HepG2 (cell line): Measurements from ENCODE around the gene TMBIM1. TPM values are rescaled to one million over a fixed set of nuclear protein-coding genes. Genes with fewer than 3 reads are reported as not detected.

ENCODE experiments used
- ATAC-seq: fragments of 200-7000 bp; cut with Tn5 transposase; 3 replicates; pipeline ENCODE4 v1.9.1; 2020; ENCODE audit warnings: mild to moderate bottlenecking, moderate library complexity
- BruUV-seq: library from RNA; stranded (reverse); fragments of 400-500 nt; replicated peaks from 2 replicates; lab custom pipeline; 2021; lab: Mats Ljungman, UMichigan
- CTCF ChIA-PET: fragments of 300-600 bp; formaldehyde crosslinking; extraction: SDS; loops from one replicate; lab custom pipeline; 2021; ENCODE audit warnings: low total read pairs, inconsistent platforms, low intra/inter-chr PET ratio; lab: Yijun Ruan, JAX
- POLR2A ChIA-PET: fragments of 350-600 bp; sonication (Branson Sonifier 250); formaldehyde crosslinking; loops from one replicate; lab custom pipeline; 2020; ENCODE audit warnings: antibody characterized with exemption, inconsistent platforms; lab: Yijun Ruan, JAX
- DNase-seq: peaks from one replicate; pipeline ENCODE4 v3.0.0-alpha.2; 2015; ENCODE audit warnings: low spot score
- FAIRE-seq: peaks from 3 replicates; lab custom pipeline; 2011; peaks lifted over from hg19 to GRCh38; lab: Jason Lieb, UNC
- H2AFZ ChIP-seq: one replicate; pipeline ENCODE4 v1.6.1; 2011; ENCODE audit warnings: low read length, inconsistent platforms
- H3K27ac ChIP-seq: fragments of 300-600 bp; 3 replicates; pipeline ENCODE4 v1.8.0; 2011; ENCODE audit warnings: mixed run types, mild to moderate bottlenecking, mixed read lengths, low read length, inconsistent platforms; ENCODE audit not compliant: insufficient read depth; ENCODE audit errors: extremely low read length
- H3K27me3 ChIP-seq, 2 experiments: fragments of 200-600 bp in 1 of 2; 2 replicates in 1 of 2; 3 replicates in 1 of 2; pipeline versions ENCODE4 v1.6.0 to v1.8.0; 2011; ENCODE audit warnings: low read length in 2 of 2, mild to moderate bottlenecking in 2 of 2, moderate library complexity in 2 of 2, inconsistent platforms in 1 of 2; ENCODE audit not compliant: insufficient read depth in 2 of 2, control insufficient read depth in 1 of 2
- H3K36me3 ChIP-seq, 2 experiments: fragments of 200-600 bp in 1 of 2; replicated peaks in 1 of 2; 2 replicates in 1 of 2; 3 replicates in 1 of 2; pipeline versions ENCODE4 v1.5.1 to v1.8.0; 2011; ENCODE audit warnings: low read length in 2 of 2, inconsistent platforms in 1 of 2; ENCODE audit not compliant: insufficient read depth in 2 of 2, control insufficient read depth in 1 of 2
- H3K4me1 ChIP-seq: 2 replicates; pipeline ENCODE4 v1.5.1; 2012; ENCODE audit warnings: low read length, inconsistent platforms; ENCODE audit not compliant: insufficient read depth
- H3K4me2 ChIP-seq: 2 replicates; pipeline ENCODE4 v1.6.0; 2011; ENCODE audit warnings: low read depth, low read length, inconsistent platforms
- H3K4me3 ChIP-seq, 3 experiments: fragments of 200-600 bp in 1 of 3; sonication (generic), shearing (Covaris generic) in 1 of 3; replicated peaks in 1 of 3; 2 replicates each; pipeline ENCODE4 v1.5.1; 2011 to 2016; ENCODE audit warnings: low read length in 3 of 3, inconsistent platforms in 2 of 3, low read depth in 2 of 3, mild to moderate bottlenecking in 2 of 3, control low read depth in 1 of 3, mixed read lengths in 1 of 3; ENCODE audit not compliant: insufficient read depth in 1 of 3
- H3K79me2 ChIP-seq: one replicate; pipeline ENCODE4 v1.6.1; 2011; ENCODE audit warnings: low read length, inconsistent platforms; ENCODE audit not compliant: insufficient read depth
- H3K9ac ChIP-seq: 2 replicates; pipeline ENCODE4 v1.6.0; 2011; ENCODE audit warnings: mild to moderate bottlenecking, low read depth, low read length, inconsistent platforms; ENCODE audit not compliant: insufficient read depth
- H3K9me3 ChIP-seq: 2 replicates; pipeline ENCODE4 v1.5.1; 2012; ENCODE audit warnings: mild to moderate bottlenecking, low read length
- H4K20me1 ChIP-seq: 2 replicates; pipeline ENCODE4 v1.6.0; 2011; ENCODE audit warnings: inconsistent platforms, mild to moderate bottlenecking, low read length, moderate library complexity; ENCODE audit not compliant: insufficient read depth
- DZIP1 ChIP-seq: sonication (generic); formaldehyde crosslinking; IDR thresholded peaks from 2 replicates; pipeline ENCODE4 v1.5.0; 2020; ENCODE audit warnings: mild to moderate bottlenecking, missing genetic modification reagents
- GTF3A ChIP-seq: sonication (generic); formaldehyde crosslinking; conservative IDR thresholded peaks from 2 replicates; pipeline ENCODE4 v1.4.0; 2020; ENCODE audit warnings: mild to moderate bottlenecking, missing genetic modification reagents
- HNF1A ChIP-seq, 2 experiments: sonication (generic) in 1 of 2; formaldehyde crosslinking in 1 of 2; IDR thresholded peaks; 2 replicates each; pipeline versions ENCODE4 v1.4.0 to v1.6.1; 2016 to 2020; ENCODE audit warnings: borderline replicate concordance in 1 of 2, low read depth in 1 of 2, mild to moderate bottlenecking in 1 of 2, missing genetic modification reagents in 1 of 2
- JARID2 ChIP-seq: sonication (generic); formaldehyde crosslinking; IDR thresholded peaks from 2 replicates; pipeline ENCODE4 v1.8.1; 2023; ENCODE audit warnings: missing genetic modification reagents, inconsistent platforms; ENCODE audit not compliant: insufficient replicate concordance
- KLF16 ChIP-seq, 2 experiments: sonication (generic) in 1 of 2; formaldehyde crosslinking in 1 of 2; IDR thresholded peaks; 2 replicates each; pipeline versions ENCODE4 v1.6.1 to v1.8.0; 2016 to 2023; ENCODE audit warnings: missing genetic modification reagents in 2 of 2, missing compliant biosample characterization in 1 of 2
- POLR2A ChIP-seq, 2 experiments: IDR thresholded peaks; 2 replicates each; pipeline ENCODE4 v1.6.1; 2011; ENCODE audit warnings: low read depth in 2 of 2, low read length in 2 of 2, mild to moderate bottlenecking in 1 of 2, moderate library complexity in 1 of 2; ENCODE audit not compliant: insufficient read depth in 1 of 2
- SRF ChIP-seq: IDR thresholded peaks from 2 replicates; pipeline ENCODE4 v1.6.1; 2011; ENCODE audit warnings: mild to moderate bottlenecking, low read depth, low read length, moderate library complexity
- ZNF383 ChIP-seq: sonication (generic); formaldehyde crosslinking; IDR thresholded peaks from 2 replicates; pipeline ENCODE4 v1.4.0; 2020; ENCODE audit warnings: missing genetic modification reagents, mild to moderate bottlenecking, borderline replicate concordance
- ZNF629 ChIP-seq: sonication (generic); formaldehyde crosslinking; conservative IDR thresholded peaks from 2 replicates; pipeline ENCODE4 v1.5.0; 2020; ENCODE audit warnings: missing genetic modification reagents
- ZSCAN22 ChIP-seq: sonication (generic); formaldehyde crosslinking; IDR thresholded peaks from 2 replicates; pipeline ENCODE4 v1.4.0; 2020; ENCODE audit warnings: mild to moderate bottlenecking, missing genetic modification reagents
- WGBS: methylation state at CpG from one replicate; pipeline ENCODE4 v1.1.6; 2017; ENCODE audit warnings: low lambda C conversion rate; 5-methylcytosine and 5-hydroxymethylcytosine counted together
- in situ Hi-C: cut with HindIII; loops from 2 replicates; pipeline ENCODE4 v1.10.0; 2017; ENCODE audit warnings: low pct_unique_long_range_greater_than_20kb; ENCODE audit not compliant: extremely low pct_ligation_motif_present
- intact Hi-C: fragments of 100-400 bp; cut with micrococcal nuclease; formaldehyde crosslinking; loops from one replicate; pipeline ENCODE4 v1.10.0; 2022; ENCODE audit not compliant: unreplicated experiment
- polyA plus RNA-seq, 8 experiments: library from polyadenylated mRNA; depleted of rRNA in 3 of 8; stranded (reverse) in 7 of 8; unstranded in 1 of 8; fragments of >200 nt; fragmentation: Illumina TruSeq in 4 of 8; extraction: Trizol in 4 of 8; gene quantifications; 2 replicates each; pipeline versions ENCODE4 v1.2.1 to v1.2.3, GENCODE V29; 2011 to 2016; ENCODE audit warnings: low read depth in 4 of 8, missing spikeins in 1 of 8, mixed read lengths in 1 of 8; ENCODE audit not compliant: insufficient read depth in 1 of 8
- total RNA-seq, 5 experiments: library from RNA; depleted of rRNA; stranded (reverse); fragments of >200 nt; fragmentation: Illumina TruSeq; extraction: Trizol; gene quantifications; 2 replicates each; pipeline ENCODE4 v1.2.3, GENCODE V29; 2016; ENCODE audit warnings: low read depth in 1 of 5
- TF ChIP-seq, protein P1 (sequence below): sonication (generic); formaldehyde crosslinking; IDR thresholded peaks from 2 replicates; pipeline ENCODE4 v1.4.0; 2020; ENCODE audit warnings: missing genetic modification reagents

Gene TMBIM1
- total and polyA plus RNA-seq, 2 of the 13 experiments (the other 11 are each of a cell fraction or from before 2014, with no cell fraction given) = 127 to 139 TPM

GRCh38 chr2:218271865-218272530, 20.3 kb downstream of the TMBIM1 start:
- H3K4me2 ChIP-seq = peak overlapping the region; percentile 99
- in situ Hi-C loops = loop anchor here (5.0 to 10.0 kb wide), 2 partner anchors 193 to 375 kb away; no protein-coding TSS in a partner anchor
- 0 out of 4 replicates have a peak, but pooled peaks of 1 of the 2 experiments have one; percentile 1 for TF ChIP-seq KLF16 (CRISPR knock-in tag; IDR thresholded peaks at IDR 0.05)
- TF ChIP-seq, protein P1, sequence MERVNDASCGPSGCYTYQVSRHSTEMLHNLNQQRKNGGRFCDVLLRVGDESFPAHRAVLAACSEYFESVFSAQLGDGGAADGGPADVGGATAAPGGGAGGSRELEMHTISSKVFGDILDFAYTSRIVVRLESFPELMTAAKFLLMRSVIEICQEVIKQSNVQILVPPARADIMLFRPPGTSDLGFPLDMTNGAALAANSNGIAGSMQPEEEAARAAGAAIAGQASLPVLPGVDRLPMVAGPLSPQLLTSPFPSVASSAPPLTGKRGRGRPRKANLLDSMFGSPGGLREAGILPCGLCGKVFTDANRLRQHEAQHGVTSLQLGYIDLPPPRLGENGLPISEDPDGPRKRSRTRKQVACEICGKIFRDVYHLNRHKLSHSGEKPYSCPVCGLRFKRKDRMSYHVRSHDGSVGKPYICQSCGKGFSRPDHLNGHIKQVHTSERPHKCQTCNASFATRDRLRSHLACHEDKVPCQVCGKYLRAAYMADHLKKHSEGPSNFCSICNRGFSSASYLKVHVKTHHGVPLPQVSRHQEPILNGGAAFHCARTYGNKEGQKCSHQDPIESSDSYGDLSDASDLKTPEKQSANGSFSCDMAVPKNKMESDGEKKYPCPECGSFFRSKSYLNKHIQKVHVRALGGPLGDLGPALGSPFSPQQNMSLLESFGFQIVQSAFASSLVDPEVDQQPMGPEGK (CRISPR knock-in tag) = no peak
- TF ChIP-seq ZNF383 (CRISPR knock-in tag) = 0 out of 2 replicates have a peak, but pooled peaks have one; percentile 41
- TF ChIP-seq POLR2A (IDR thresholded peaks at IDR 0.05; ENCODE audit: insufficient read depth in 1 of 2, low read depth in 2 of 2, low read length in 2 of 2) = peak in 1 of 2 experiments; percentile 13; a peak in 2 of 4 replicates
- peak; percentile 62; the same call in 1 of the 2 replicates for TF ChIP-seq ZNF629 (CRISPR knock-in tag)
- TF ChIP-seq DZIP1 (CRISPR knock-in tag) = 0 out of 2 replicates have a peak, but pooled peaks have one; percentile 12
- 0 out of 2 replicates have a peak, but pooled peaks have one; percentile 26 for TF ChIP-seq GTF3A
- no peak for TF ChIP-seq SRF
- TF ChIP-seq HNF1A (IDR thresholded peaks at IDR 0.05; ENCODE audit: low read depth) = no peak
- peak; percentile 55; the same call in 1 of the 2 replicates for TF ChIP-seq HNF1A (CRISPR knock-in tag; IDR thresholded peaks at IDR 0.05; ENCODE audit: borderline replicate concordance)
- TF ChIP-seq ZSCAN22 (CRISPR knock-in tag) = 0 out of 2 replicates have a peak, but pooled peaks have one; percentile 32
- peak; percentile 19 for TF ChIP-seq JARID2 (CRISPR knock-in tag)

More at GRCh38 chr2:218271865-218272530, 20.3 kb downstream of the TMBIM1 start:
- H3K36me3 ChIP-seq = peaks cover 27 to 43% of the 10 kb centered on the region in 2 experiments
- CTCF ChIA-PET = interaction anchor here (0.8 to 2.0 kb wide), 9 partner anchors 15 to 194 kb away, joined by 3 to 13 read pairs (median 7); partner anchors contain the start of genes CATIP and TMBIM1
- no peaks in the 10 kb centered on the region; a peak in 1 of 5 replicates for H3K27me3 ChIP-seq
- peak overlapping the region in 2 of 3 experiments; percentile 91 to 96; a peak in 2 of 6 replicates for H3K4me3 ChIP-seq
- peak overlapping the region; percentile 5 for H3K27ac ChIP-seq
- H3K9me3 ChIP-seq = no peaks in the 10 kb centered on the region
- DNase-seq (no peak), FAIRE-seq (no peak), ATAC-seq (no peak)
- BruUV-seq = no TSS peak
- H2AFZ ChIP-seq = no peak overlapping the region
- no peaks in the 10 kb centered on the region; the same call in 1 of the 2 replicates for H4K20me1 ChIP-seq
- peak overlapping the region; percentile 84; the same call in 1 of the 2 replicates for H3K9ac ChIP-seq
- intact Hi-C loops = loop anchor here (1.0 to 5.0 kb wide), 7 partner anchors 12 to 244 kb away; partner anchors contain the start of genes ARPC2 and CATIP
- POLR2A ChIA-PET = interaction anchor here (0.5 to 7.5 kb wide), 5 partner anchors 13 to 175 kb away, joined by 3 to 121 read pairs (median 10); partner anchors contain the start of genes CATIP and TMBIM1
- 88% methylated on average over 5 of the region's 5 CpGs for WGBS
- peaks cover 21% of the 10 kb centered on the region for H3K79me2 ChIP-seq
- peaks cover 40% of the 10 kb centered on the region for H3K4me1 ChIP-seq
